Suprapubic skin (tissue), 4 donors: ENCODE results near the gene PDE6B. TPM values are rescaled to one million over a fixed set of nuclear protein-coding genes. Genes with fewer than 3 reads are reported as not detected.

Experiments
- DNase-seq, 2 donors: peaks; one replicate each; pipeline ENCODE4 v3.0.0-alpha.2; 2019; ENCODE audit warnings: low spot score in 2 of 2
- H3K27ac ChIP-seq: fragments of 200-600 bp; sonication (generic); one replicate; pipeline ENCODE4 v1.5.1; 2019
- H3K27me3 ChIP-seq: fragments of 200-600 bp; sonication (generic); one replicate; pipeline ENCODE4 v1.5.1; 2019
- H3K36me3 ChIP-seq: fragments of 200-600 bp; sonication (generic); one replicate; pipeline ENCODE4 v1.5.1; 2019
- H3K4me1 ChIP-seq: fragments of 200-600 bp; sonication (generic); one replicate; pipeline ENCODE4 v1.5.1; 2019
- H3K4me3 ChIP-seq: fragments of 200-600 bp; sonication (generic); one replicate; pipeline ENCODE4 v1.5.1; 2019; ENCODE audit warnings: mild to moderate bottlenecking
- H3K9me3 ChIP-seq: fragments of 200-600 bp; sonication (generic); one replicate; pipeline ENCODE4 v1.5.1; 2019
- CTCF ChIP-seq, 2 donors: fragments of 200-600 bp in 1 of 2; fragments of 450-650 bp in 1 of 2; sonication (generic) in 1 of 2; IDR thresholded peaks; one replicate each; pipeline ENCODE4 v1.5.1; 2016 to 2019; ENCODE audit warnings: antibody characterized with exemption in 2 of 2, mild to moderate bottlenecking in 1 of 2, moderate library complexity in 1 of 2
- EP300 ChIP-seq: sonication (generic); formaldehyde crosslinking; IDR thresholded peaks from one replicate; pipeline ENCODE4 v1.6.1; 2017; ENCODE audit warnings: antibody characterized with exemption
- POLR2A ChIP-seq, 2 donors: fragments of 450-650 bp; IDR thresholded peaks; one replicate each; pipeline ENCODE4 v1.6.1; 2017; ENCODE audit warnings: antibody characterized with exemption in 2 of 2, mild to moderate bottlenecking in 2 of 2, moderate library complexity in 2 of 2
- POLR2AphosphoS5 ChIP-seq, 3 donors: sonication (generic); formaldehyde crosslinking; IDR thresholded peaks; one replicate each; pipeline ENCODE4 v1.6.1; 2017; ENCODE audit warnings: antibody characterized with exemption in 3 of 3
- WGBS: methylation state at CpG from one replicate; pipeline ENCODE4 v1.1.5; 2018; 5-methylcytosine and 5-hydroxymethylcytosine counted together
- total RNA-seq, 4 donors: library from RNA; depleted of rRNA; stranded (reverse); fragments of >200 nt; gene quantifications; one replicate each; pipeline ENCODE4 v1.1.0, GENCODE V29; 2016

Gene PDE6B
- total RNA-seq, 4 donors from 2014 or later, result 0.95 to 9.5 TPM; not detected in 2

GRCh38 chr4:578451-579443 is 46.6 kb upstream of the PDE6B start:
- H3K4me1 ChIP-seq, result peaks cover 33% of the 10 kb centered on the region

GRCh38 chr4:579543-580175 is 45.7 kb upstream of the PDE6B start:
- Histone ChIP-seq H3K27ac (no peak overlapping the region), H3K9me3 (no peaks in the 10 kb centered on the region), H3K4me1 (peaks cover 26% of the 10 kb centered on the region), H3K36me3 (no peaks in the 10 kb centered on the region), H3K27me3 (peaks cover 58% of the 10 kb centered on the region), H3K4me3 (no peak overlapping the region)
- WGBS, result 42% methylated on average over 11 of the region's 11 CpGs
- DNase-seq, result no peak
- TF ChIP-seq POLR2A (IDR thresholded peaks at IDR 0.05) (no peak), EP300 (no peak), CTCF (IDR thresholded peaks at IDR 0.05) (no peak), POLR2AphosphoS5 (IDR thresholded peaks at IDR 0.05) (no peak)

More at GRCh38 chr4:578451-579443, 46.6 kb upstream of the PDE6B start:
- TF ChIP-seq POLR2AphosphoS5 (IDR thresholded peaks at IDR 0.05) (no peak), EP300 (no peak), POLR2A (IDR thresholded peaks at IDR 0.05) (no peak), CTCF (IDR thresholded peaks at IDR 0.05) (no peak)
- Histone ChIP-seq H3K36me3 (no peaks in the 10 kb centered on the region), H3K27ac (no peak overlapping the region), H3K9me3 (no peaks in the 10 kb centered on the region), H3K27me3 (peaks cover 67% of the 10 kb centered on the region), H3K4me3 (no peak overlapping the region)
- no peak for DNase-seq
- WGBS, result 70% methylated on average over 32 of the region's 32 CpGs

GRCh38 chr4:581181-581580 is 44.2 kb upstream of the PDE6B start:
- peaks cover 46% of the 10 kb centered on the region for H3K27me3 ChIP-seq
- H3K9me3 ChIP-seq, result no peaks in the 10 kb centered on the region
- no peak for DNase-seq
- WGBS, result 63% methylated on average over 6 of the region's 6 CpGs
- no peak overlapping the region for H3K27ac ChIP-seq
- no peak overlapping the region for H3K4me3 ChIP-seq
- H3K4me1 ChIP-seq, result peaks cover 18% of the 10 kb centered on the region
- no peaks in the 10 kb centered on the region for H3K36me3 ChIP-seq
- TF ChIP-seq POLR2AphosphoS5 (IDR thresholded peaks at IDR 0.05), result no peak
- no peak for TF ChIP-seq POLR2A (IDR thresholded peaks at IDR 0.05)
- TF ChIP-seq EP300, result no peak
- TF ChIP-seq CTCF (IDR thresholded peaks at IDR 0.05), result no peak

GRCh38 chr4:581753-582361 is 43.5 kb upstream of the PDE6B start:
- Histone ChIP-seq H3K4me3 (no peak overlapping the region), H3K4me1 (peaks cover 12% of the 10 kb centered on the region), H3K9me3 (no peaks in the 10 kb centered on the region), H3K27ac (no peak overlapping the region), H3K27me3 (peaks cover 45% of the 10 kb centered on the region), H3K36me3 (no peaks in the 10 kb centered on the region)
- TF ChIP-seq EP300, result no peak
- TF ChIP-seq POLR2AphosphoS5 (IDR thresholded peaks at IDR 0.05), result no peak
- 79% methylated on average over 9 of the region's 9 CpGs for WGBS
- DNase-seq, result no peak

- no peak for DNase-seq
Observed at GRCh38 chr4:583820-584219, 41.6 kb upstream of the PDE6B start.

More at GRCh38 chr4:583820-584219, 41.6 kb upstream of the PDE6B start:
- 89% methylated on average over 2 of the region's 2 CpGs for WGBS
- no peak for TF ChIP-seq EP300
- TF ChIP-seq POLR2AphosphoS5 (IDR thresholded peaks at IDR 0.05), result no peak
- TF ChIP-seq CTCF (IDR thresholded peaks at IDR 0.05), result no peak
- no peak for TF ChIP-seq POLR2A (IDR thresholded peaks at IDR 0.05)
- no peaks in the 10 kb centered on the region for H3K9me3 ChIP-seq
- H3K36me3 ChIP-seq, result no peaks in the 10 kb centered on the region
- H3K27ac ChIP-seq, result no peak overlapping the region
- H3K4me1 ChIP-seq, result no peaks in the 10 kb centered on the region
- no peak overlapping the region for H3K4me3 ChIP-seq
- peaks cover 29% of the 10 kb centered on the region for H3K27me3 ChIP-seq
